Measurements from ENCODE around the gene NFXL1. TPM values are rescaled to one million over a fixed set of nuclear protein-coding genes. Genes with fewer than 3 reads are reported as not detected.

NFXL1 gene
- total RNA-seq, 4 donors from 2014 or later, result 5.2 to 13.4 (median 7.5) TPM

- Histone ChIP-seq H3K4me3 (peak overlapping the region; percentile 38 to 71 (median 49)), H3K4me1 (peaks cover 17 to 35% (median 20%) of the 10 kb centered on the region in 3 donors), H3K36me3 (no peaks in the 10 kb centered on the region), H3K27ac (peak overlapping the region in 1 of 4 donors; percentile 16), H3K9me3 (no peaks in the 10 kb centered on the region), H3K27me3 (peaks cover 0 to 11% (median 0%) of the 10 kb centered on the region in 4 donors)
- DNase-seq, result no peak
- intact Hi-C loops (cut with DNase I), result loop anchor here (10.0 kb wide), 1 partner anchor 152 kb away; no protein-coding TSS in a partner anchor
- WGBS, 2 donors, result 1 to 2% methylated on average over 20 to 22 of the region's 58 CpGs
- TF ChIP-seq CTCF (IDR thresholded peaks at IDR 0.05), result no peak
- no peak for TF ChIP-seq POLR2A (IDR thresholded peaks at IDR 0.05)
These were observed 77.1 kb downstream of the NFXL1 start for GRCh38 chr4:47837094-47837907.

- peaks cover 17 to 35% (median 20%) of the 10 kb centered on the region in 3 donors for H3K4me1 ChIP-seq
- 0 to 3% methylated on average over 3 to 15 of the region's 27 CpGs for WGBS, 2 donors
- DNase-seq, result peak; percentile 1
- H3K4me3 ChIP-seq, result peak overlapping the region; percentile 38 to 71 (median 49)
- intact Hi-C loops (cut with DNase I), result loop anchor here (10.0 kb wide), 1 partner anchor 152 kb away; no protein-coding TSS in a partner anchor
- peaks cover 0 to 12% (median under 1%) of the 10 kb centered on the region in 4 donors for H3K27me3 ChIP-seq
- H3K27ac ChIP-seq, result no peak overlapping the region
- no peaks in the 10 kb centered on the region for H3K36me3 ChIP-seq
- TF ChIP-seq CTCF (IDR thresholded peaks at IDR 0.05) (peak; percentile 28 to 70 (median 53)), POLR2A (IDR thresholded peaks at IDR 0.05) (no peak)
- no peaks in the 10 kb centered on the region for H3K9me3 ChIP-seq
These were observed 77.7 kb downstream of the NFXL1 start for GRCh38 chr4:47836641-47837093.

GRCh38 chr4:47835494-47835893 is 78.9 kb downstream of the NFXL1 start:
- Histone ChIP-seq H3K4me3 (no peak overlapping the region), H3K36me3 (no peaks in the 10 kb centered on the region), H3K27ac (no peak overlapping the region), H3K9me3 (no peaks in the 10 kb centered on the region), H3K4me1 (peaks cover 17 to 43% (median 20%) of the 10 kb centered on the region in 3 donors), H3K27me3 (peaks cover 0 to 12% (median 1%) of the 10 kb centered on the region in 4 donors)
- WGBS, 2 donors, result 77% methylated on average over 2 of the region's 2 CpGs
- no peak for DNase-seq
- TF ChIP-seq CTCF (IDR thresholded peaks at IDR 0.05), result no peak
- no peak for TF ChIP-seq POLR2A (IDR thresholded peaks at IDR 0.05)
- intact Hi-C loops (cut with DNase I), result loop anchor here (10.0 kb wide), 1 partner anchor 151 kb away; no protein-coding TSS in a partner anchor

- 38 to 64% methylated on average over 5 of the region's 5 CpGs for WGBS, 2 donors
- TF ChIP-seq POLR2A (IDR thresholded peaks at IDR 0.05) (no peak), CTCF (IDR thresholded peaks at IDR 0.05) (no peak)
- Histone ChIP-seq H3K27ac (no peak overlapping the region), H3K4me3 (no peak overlapping the region), H3K27me3 (peaks cover 0 to 8% (median 1%) of the 10 kb centered on the region in 4 donors), H3K4me1 (peaks cover 2 to 17% (median 6%) of the 10 kb centered on the region in 3 donors), H3K36me3 (no peaks in the 10 kb centered on the region), H3K9me3 (no peaks in the 10 kb centered on the region)
- intact Hi-C loops (cut with DNase I), result loop anchor here (10.0 kb wide), 1 partner anchor 146 kb away; no protein-coding TSS in a partner anchor
- DNase-seq, result no peak
These were observed 83.2 kb downstream of the NFXL1 start for GRCh38 chr4:47831026-47831679.
